Measurements from ENCODE around the gene IL1RL2. TPM values are rescaled to one million over a fixed set of nuclear protein-coding genes. Genes with fewer than 3 reads are reported as not detected.

Gene IL1RL2
- total RNA-seq, 1 experiment from 2014 or later, result not detected

GRCh38 chr2:102235491-102235890 is 48.7 kb downstream of the IL1RL2 start:
- H3K4me2 ChIP-seq (ENCODE audit: low read depth, low read length, poor library complexity, severe bottlenecking), result no peak overlapping the region
- no peaks in the 10 kb centered on the region for H3K4me1 ChIP-seq (ENCODE audit: low read length)
- no peak overlapping the region for H2AFZ ChIP-seq (ENCODE audit: low read length)
- no peaks in the 10 kb centered on the region for H3K9me2 ChIP-seq (replicated peaks; ENCODE audit: insufficient read depth, low read length)
- no peak overlapping the region for H3K4me3 ChIP-seq (ENCODE audit: low read length)
- no peaks in the 10 kb centered on the region for H3K79me2 ChIP-seq (ENCODE audit: low read length)
- H3K27ac ChIP-seq (ENCODE audit: low read length), result no peak overlapping the region
- no peaks in the 10 kb centered on the region for H3K36me3 ChIP-seq (ENCODE audit: insufficient read depth, low read length)
- no peak overlapping the region for H3K9ac ChIP-seq (ENCODE audit: low read length)
- peak; percentile 46 for DNase-seq
- H3K27me3 ChIP-seq (ENCODE audit: low read length), result no peaks in the 10 kb centered on the region
- no peaks in the 10 kb centered on the region for H3K9me3 ChIP-seq (ENCODE audit: low read length)
- no peaks in the 10 kb centered on the region for H4K20me1 ChIP-seq (ENCODE audit: insufficient read depth, low read depth, low read length)

DNA sequence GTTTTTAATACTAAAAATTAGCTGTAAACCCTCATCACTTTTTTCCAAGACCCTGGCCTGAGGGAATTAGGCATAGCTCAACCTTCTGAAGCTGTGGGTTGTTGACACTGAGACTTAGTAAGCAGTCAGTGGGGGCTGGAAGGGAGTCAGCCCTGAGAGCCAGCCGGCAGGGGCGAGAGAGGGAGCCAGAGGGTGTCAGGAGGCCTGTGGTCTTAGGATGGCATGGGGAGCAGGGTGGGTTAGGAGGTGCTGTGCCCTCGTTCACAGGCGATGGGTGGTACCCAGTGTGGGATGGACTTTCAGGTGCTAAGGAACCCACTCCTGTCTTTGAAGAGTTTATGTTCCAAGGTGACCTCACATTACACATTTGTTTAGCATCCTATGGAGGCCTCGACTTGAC is 49.3 kb downstream of the IL1RL2 start:
- no peak overlapping the region for H3K27ac ChIP-seq (ENCODE audit: low read length)
- no peaks in the 10 kb centered on the region for H3K9me3 ChIP-seq (ENCODE audit: low read length)
- no peak overlapping the region for H3K4me2 ChIP-seq (ENCODE audit: low read depth, low read length, poor library complexity, severe bottlenecking)
- H3K4me1 ChIP-seq (ENCODE audit: low read length), result no peaks in the 10 kb centered on the region
- H2AFZ ChIP-seq (ENCODE audit: low read length), result no peak overlapping the region
- H3K27me3 ChIP-seq (ENCODE audit: low read length), result no peaks in the 10 kb centered on the region
- no peak for DNase-seq
- H3K9me2 ChIP-seq (replicated peaks; ENCODE audit: insufficient read depth, low read length), result no peaks in the 10 kb centered on the region
- no peaks in the 10 kb centered on the region for H3K36me3 ChIP-seq (ENCODE audit: insufficient read depth, low read length)
- no peaks in the 10 kb centered on the region for H4K20me1 ChIP-seq (ENCODE audit: insufficient read depth, low read depth, low read length)
- no peaks in the 10 kb centered on the region for H3K79me2 ChIP-seq (ENCODE audit: low read length)
- no peak overlapping the region for H3K9ac ChIP-seq (ENCODE audit: low read length)
- no peak overlapping the region for H3K4me3 ChIP-seq (ENCODE audit: low read length)

- H3K4me1 ChIP-seq (ENCODE audit: low read length), result no peaks in the 10 kb centered on the region
- no peaks in the 10 kb centered on the region for H3K27me3 ChIP-seq (ENCODE audit: low read length)
- no peak overlapping the region for H2AFZ ChIP-seq (ENCODE audit: low read length)
- no peaks in the 10 kb centered on the region for H3K36me3 ChIP-seq (ENCODE audit: insufficient read depth, low read length)
- H3K9me2 ChIP-seq (replicated peaks; ENCODE audit: insufficient read depth, low read length), result no peaks in the 10 kb centered on the region
- H3K79me2 ChIP-seq (ENCODE audit: low read length), result no peaks in the 10 kb centered on the region
- no peaks in the 10 kb centered on the region for H4K20me1 ChIP-seq (ENCODE audit: insufficient read depth, low read depth, low read length)
- no peaks in the 10 kb centered on the region for H3K9me3 ChIP-seq (ENCODE audit: low read length)
- no peak overlapping the region for H3K27ac ChIP-seq (ENCODE audit: low read length)
- H3K4me2 ChIP-seq (ENCODE audit: low read depth, low read length, poor library complexity, severe bottlenecking), result no peak overlapping the region
- H3K9ac ChIP-seq (ENCODE audit: low read length), result no peak overlapping the region
- no peak for DNase-seq
- H3K4me3 ChIP-seq (ENCODE audit: low read length), result no peak overlapping the region
These were observed 50.4 kb downstream of the IL1RL2 start for GRCh38 chr2:102237176-102237575.

GRCh38 chr2:102238039-102238756 is 51.4 kb downstream of the IL1RL2 start:
- DNase-seq, result no peak
- Histone ChIP-seq H3K9me3 (ENCODE audit: low read length) (no peaks in the 10 kb centered on the region), H3K79me2 (ENCODE audit: low read length) (no peaks in the 10 kb centered on the region), H2AFZ (ENCODE audit: low read length) (no peak overlapping the region), H3K4me2 (ENCODE audit: low read depth, low read length, poor library complexity, severe bottlenecking) (no peak overlapping the region), H3K27me3 (ENCODE audit: low read length) (no peaks in the 10 kb centered on the region), H3K4me3 (ENCODE audit: low read length) (no peak overlapping the region), H3K9ac (ENCODE audit: low read length) (no peak overlapping the region), H3K9me2 (replicated peaks; ENCODE audit: insufficient read depth, low read length) (no peaks in the 10 kb centered on the region), H4K20me1 (ENCODE audit: insufficient read depth, low read depth, low read length) (no peaks in the 10 kb centered on the region), H3K27ac (ENCODE audit: low read length) (no peak overlapping the region), H3K36me3 (ENCODE audit: insufficient read depth, low read length) (no peaks in the 10 kb centered on the region), H3K4me1 (ENCODE audit: low read length) (no peaks in the 10 kb centered on the region)

GRCh38 chr2:102238778-102239177 is 52.0 kb downstream of the IL1RL2 start:
- no peaks in the 10 kb centered on the region for H3K4me1 ChIP-seq (ENCODE audit: low read length)
- H3K9ac ChIP-seq (ENCODE audit: low read length), result no peak overlapping the region
- no peaks in the 10 kb centered on the region for H4K20me1 ChIP-seq (ENCODE audit: insufficient read depth, low read depth, low read length)
- no peak overlapping the region for H3K4me3 ChIP-seq (ENCODE audit: low read length)
- H3K9me3 ChIP-seq (ENCODE audit: low read length), result no peaks in the 10 kb centered on the region
- no peaks in the 10 kb centered on the region for H3K79me2 ChIP-seq (ENCODE audit: low read length)
- H3K4me2 ChIP-seq (ENCODE audit: low read depth, low read length, poor library complexity, severe bottlenecking), result no peak overlapping the region
- no peaks in the 10 kb centered on the region for H3K27me3 ChIP-seq (ENCODE audit: low read length)
- H3K36me3 ChIP-seq (ENCODE audit: insufficient read depth, low read length), result no peaks in the 10 kb centered on the region
- H2AFZ ChIP-seq (ENCODE audit: low read length), result no peak overlapping the region
- no peak overlapping the region for H3K27ac ChIP-seq (ENCODE audit: low read length)
- no peaks in the 10 kb centered on the region for H3K9me2 ChIP-seq (replicated peaks; ENCODE audit: insufficient read depth, low read length)
- no peak for DNase-seq

DNA sequence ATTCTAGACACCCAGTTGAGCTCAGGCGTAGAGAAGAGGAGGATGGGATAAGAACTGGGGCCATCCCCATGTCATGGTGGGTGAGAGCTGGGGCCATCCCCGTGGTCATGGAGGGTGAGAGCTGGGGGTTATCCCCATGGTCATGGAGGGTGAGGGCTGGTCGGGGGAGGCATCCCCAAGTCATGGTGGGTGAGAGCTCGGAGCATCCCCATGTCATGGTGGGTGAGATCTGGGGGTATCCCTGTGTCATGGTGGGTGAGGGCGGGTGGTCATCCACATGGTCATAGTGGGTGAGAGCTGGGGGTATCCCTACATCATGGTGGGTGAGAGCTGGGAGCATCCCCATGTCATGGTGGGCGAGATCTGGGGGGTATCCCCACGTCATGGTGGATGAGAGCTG is 52.5 kb downstream of the IL1RL2 start:
- Histone ChIP-seq H3K9ac (ENCODE audit: low read length) (no peak overlapping the region), H3K9me2 (replicated peaks; ENCODE audit: insufficient read depth, low read length) (no peaks in the 10 kb centered on the region), H3K36me3 (ENCODE audit: insufficient read depth, low read length) (no peaks in the 10 kb centered on the region), H3K27me3 (ENCODE audit: low read length) (no peaks in the 10 kb centered on the region), H3K4me2 (ENCODE audit: low read depth, low read length, poor library complexity, severe bottlenecking) (no peak overlapping the region), H3K4me1 (ENCODE audit: low read length) (no peaks in the 10 kb centered on the region), H3K27ac (ENCODE audit: low read length) (no peak overlapping the region), H3K4me3 (ENCODE audit: low read length) (no peak overlapping the region), H3K9me3 (ENCODE audit: low read length) (no peaks in the 10 kb centered on the region), H3K79me2 (ENCODE audit: low read length) (no peaks in the 10 kb centered on the region), H4K20me1 (ENCODE audit: insufficient read depth, low read depth, low read length) (no peaks in the 10 kb centered on the region), H2AFZ (ENCODE audit: low read length) (no peak overlapping the region)
- DNase-seq, result no peak

GRCh38 chr2:102240640-102241370 is 54.0 kb downstream of the IL1RL2 start:
- Histone ChIP-seq H4K20me1 (ENCODE audit: insufficient read depth, low read depth, low read length) (no peaks in the 10 kb centered on the region), H3K9me2 (replicated peaks; ENCODE audit: insufficient read depth, low read length) (no peaks in the 10 kb centered on the region), H3K79me2 (ENCODE audit: low read length) (no peaks in the 10 kb centered on the region), H3K9me3 (ENCODE audit: low read length) (no peaks in the 10 kb centered on the region), H3K4me1 (ENCODE audit: low read length) (no peaks in the 10 kb centered on the region), H2AFZ (ENCODE audit: low read length) (no peak overlapping the region), H3K4me2 (ENCODE audit: low read depth, low read length, poor library complexity, severe bottlenecking) (no peak overlapping the region), H3K4me3 (ENCODE audit: low read length) (no peak overlapping the region), H3K27ac (ENCODE audit: low read length) (no peak overlapping the region), H3K27me3 (ENCODE audit: low read length) (no peaks in the 10 kb centered on the region), H3K36me3 (ENCODE audit: insufficient read depth, low read length) (no peaks in the 10 kb centered on the region), H3K9ac (ENCODE audit: low read length) (no peak overlapping the region)
- DNase-seq, result peak; percentile 90

- no peak overlapping the region for H2AFZ ChIP-seq (ENCODE audit: low read length)
- no peak overlapping the region for H3K9ac ChIP-seq (ENCODE audit: low read length)
- no peaks in the 10 kb centered on the region for H4K20me1 ChIP-seq (ENCODE audit: insufficient read depth, low read depth, low read length)
- H3K4me1 ChIP-seq (ENCODE audit: low read length), result no peaks in the 10 kb centered on the region
- H3K79me2 ChIP-seq (ENCODE audit: low read length), result no peaks in the 10 kb centered on the region
- no peaks in the 10 kb centered on the region for H3K9me2 ChIP-seq (replicated peaks; ENCODE audit: insufficient read depth, low read length)
- no peak overlapping the region for H3K27ac ChIP-seq (ENCODE audit: low read length)
- H3K27me3 ChIP-seq (ENCODE audit: low read length), result no peaks in the 10 kb centered on the region
- no peaks in the 10 kb centered on the region for H3K9me3 ChIP-seq (ENCODE audit: low read length)
- no peak overlapping the region for H3K4me3 ChIP-seq (ENCODE audit: low read length)
- H3K4me2 ChIP-seq (ENCODE audit: low read depth, low read length, poor library complexity, severe bottlenecking), result no peak overlapping the region
- no peak for DNase-seq
- no peaks in the 10 kb centered on the region for H3K36me3 ChIP-seq (ENCODE audit: insufficient read depth, low read length)
These were observed 54.9 kb downstream of the IL1RL2 start for GRCh38 chr2:102241616-102242305.

All from Karpas-422 (cell line).